NAMALWA (cell line): Measurements from ENCODE around the gene CD83.
"Not testable (repeated sequence)": the region's sequence is repeated elsewhere in the genome, so short reads cannot be mapped to it uniquely, and the experiment has no call there.

Experiments used
- DNase-seq: peaks from one replicate; pipeline ENCODE4 v3.0.0-alpha.2; 2015; ENCODE audit warnings: low spot score

CD83 gene

GRCh38 chr6:14117158-14118090 lies at the start of gene CD83:
Gene CD83, plus strand, starts transcription at chr6:14117772. Its CDS starts 40 bp downstream, at chr6:14117812.
- DNase-seq = peak; percentile 88

GRCh38 chr6:14068133-14068532 lies 49.4 kb upstream of the CD83 start:
- no peak for DNase-seq

- no peak for DNase-seq
These were observed 48.9 kb upstream of the CD83 start for GRCh38 chr6:14068623-14069022.

- DNase-seq = no peak
These were observed 47.1 kb upstream of the CD83 start for GRCh38 chr6:14070457-14070856.

GRCh38 chr6:14072084-14072483 lies 45.5 kb upstream of the CD83 start:
- DNase-seq = no peak

GRCh38 chr6:14073561-14074354 lies 43.8 kb upstream of the CD83 start:
- not testable (repeated sequence) for DNase-seq

- DNase-seq = no peak
These were observed 43.0 kb upstream of the CD83 start for GRCh38 chr6:14074476-14075094.

GRCh38 chr6:14075095-14075503 lies 42.5 kb upstream of the CD83 start:
- peak; percentile 62 for DNase-seq

GRCh38 chr6:14077193-14077867 lies 40.2 kb upstream of the CD83 start:
- DNase-seq = no peak

GRCh38 chr6:14079433-14079832 lies 38.1 kb upstream of the CD83 start:
- DNase-seq = no peak

GRCh38 chr6:14079971-14080370 lies 37.6 kb upstream of the CD83 start:
- no peak for DNase-seq

- DNase-seq = no peak
These were observed 36.4 kb upstream of the CD83 start for GRCh38 chr6:14081126-14081525.

- DNase-seq = no peak
These were observed 34.8 kb upstream of the CD83 start for GRCh38 chr6:14082771-14083170.

GRCh38 chr6:14083262-14083661 lies 34.3 kb upstream of the CD83 start:
- no peak for DNase-seq

- no peak for DNase-seq
These were observed 33.8 kb upstream of the CD83 start for GRCh38 chr6:14083751-14084150.

GRCh38 chr6:14084388-14084787 lies 33.2 kb upstream of the CD83 start:
- DNase-seq = no peak

- DNase-seq = no peak
These were observed 32.3 kb upstream of the CD83 start for GRCh38 chr6:14085176-14085787.

GRCh38 chr6:14086701-14087100 lies 30.9 kb upstream of the CD83 start:
- no peak for DNase-seq

- no peak for DNase-seq
These were observed 28.9 kb upstream of the CD83 start for GRCh38 chr6:14088600-14089192.

GRCh38 chr6:14089224-14089623 lies 28.3 kb upstream of the CD83 start:
- no peak for DNase-seq

GRCh38 chr6:14091339-14091978 lies 26.1 kb upstream of the CD83 start:
- DNase-seq = no peak
